ENCODE measurements around the gene CHRNB4.

GRCh38 chr15:78624651-78625590 lies 16.1 kb downstream of the CHRNB4 start:
- TF ChIP-seq POLR2A (IDR thresholded peaks at IDR 0.05) (no peak), CTCF (IDR thresholded peaks at IDR 0.05) (no peak)

Data from thyroid gland (tissue), 4 donors.